ENCODE results near the gene BOC.

BOC gene

GRCh38 chr3:113287111-113287802, 75.9 kb downstream of the BOC start:
- ATAC-seq (no peak), DNase-seq (no peak)

- no peak for ATAC-seq
Observed at GRCh38 chr3:113287803-113288648, 76.7 kb downstream of the BOC start.

GRCh38 chr3:113288881-113289280, 77.5 kb downstream of the BOC start:
- no peak for DNase-seq
- ATAC-seq, result no peak

More at GRCh38 chr3:113287803-113288648, 76.7 kb downstream of the BOC start:
- peak; percentile 62 for DNase-seq

GRCh38 chr3:113291572-113291971, 80.2 kb downstream of the BOC start:
- DNase-seq (no peak), ATAC-seq (no peak)

GRCh38 chr3:113292933-113293332, 81.6 kb downstream of the BOC start:
- DNase-seq (no peak), ATAC-seq (no peak)

- no peak for DNase-seq
- no peak for ATAC-seq
Observed at GRCh38 chr3:113293348-113293747, 82.0 kb downstream of the BOC start.

- no peak for ATAC-seq
Observed at GRCh38 chr3:113295463-113295862, 84.1 kb downstream of the BOC start.

GRCh38 chr3:113297287-113297686, 85.9 kb downstream of the BOC start:
- ATAC-seq (no peak), DNase-seq (no peak)

More at GRCh38 chr3:113295463-113295862, 84.1 kb downstream of the BOC start:
- no peak for DNase-seq

- DNase-seq, result no peak
- no peak for ATAC-seq
Observed at GRCh38 chr3:113297841-113298240, 86.5 kb downstream of the BOC start.

GRCh38 chr3:113300596-113300995, 89.2 kb downstream of the BOC start:
- DNase-seq (no peak), ATAC-seq (no peak)

- DNase-seq (no peak), ATAC-seq (no peak)
Observed at GRCh38 chr3:113304102-113304501, 92.7 kb downstream of the BOC start.

- no peak for DNase-seq
- ATAC-seq, result no peak
Observed at GRCh38 chr3:113304856-113305540, 93.6 kb downstream of the BOC start.

GRCh38 chr3:113310960-113311359, 99.6 kb downstream of the BOC start:
- DNase-seq (no peak), ATAC-seq (no peak)

GRCh38 chr3:113312416-113312815, 101.1 kb downstream of the BOC start:
- DNase-seq (no peak), ATAC-seq (no peak)

GRCh38 chr3:113314923-113315322, 103.6 kb downstream of the BOC start:
- no peak for ATAC-seq
- no peak for DNase-seq

GRCh38 chr3:113329757-113330156, 118.4 kb downstream of the BOC start:
- ATAC-seq (no peak), DNase-seq (no peak)

- DNase-seq, result no peak
- ATAC-seq, result no peak
Observed at GRCh38 chr3:113330742-113331141, 119.4 kb downstream of the BOC start.

GRCh38 chr3:113331187-113331586, 119.8 kb downstream of the BOC start:
- DNase-seq (no peak), ATAC-seq (no peak)
